TTC549 (cell line): Measurements from ENCODE around the gene CALY.

Experiments used
- FAIRE-seq: peaks from 2 replicates; lab custom pipeline; 2012; peaks lifted over from hg19 to GRCh38; lab: Jason Lieb, UNC

The CALY gene

GRCh38 chr10:133350950-133351329 lies 14.2 kb upstream of the CALY start:
- FAIRE-seq = no peak

- no peak for FAIRE-seq
Observed at GRCh38 chr10:133350283-133350949, 13.7 kb upstream of the CALY start.

GRCh38 chr10:133349577-133350011 lies 12.9 kb upstream of the CALY start:
- no peak for FAIRE-seq

- FAIRE-seq = no peak
Observed at GRCh38 chr10:133349160-133349568, 12.5 kb upstream of the CALY start.

GRCh38 chr10:133347710-133348517 lies 11.2 kb upstream of the CALY start:
- no peak for FAIRE-seq

- no peak for FAIRE-seq
Observed at GRCh38 chr10:133346413-133346812, 9.7 kb upstream of the CALY start.

GRCh38 chr10:133344236-133344635 lies 7.5 kb upstream of the CALY start:
- FAIRE-seq = no peak

- FAIRE-seq = no peak
Observed at GRCh38 chr10:133343558-133343957, 6.9 kb upstream of the CALY start.

- no peak for FAIRE-seq
Observed at GRCh38 chr10:133342942-133343341, 6.2 kb upstream of the CALY start.

GRCh38 chr10:133341983-133342382 lies 5.3 kb upstream of the CALY start:
- no peak for FAIRE-seq

GRCh38 chr10:133339708-133340380 lies 3.1 kb upstream of the CALY start:
- FAIRE-seq = no peak

- FAIRE-seq = no peak
Observed at GRCh38 chr10:133338080-133339071, 1.7 kb upstream of the CALY start.

- FAIRE-seq = no peak
Observed at GRCh38 chr10:133337370-133337725, 652 bp upstream of the CALY start.

- no peak for FAIRE-seq
Observed at GRCh38 chr10:133336118-133336576, 549 bp downstream of the CALY start.

GRCh38 chr10:133335246-133336117 lies 1.2 kb downstream of the CALY start:
- FAIRE-seq = no peak

GRCh38 chr10:133334503-133335245 lies 2.0 kb downstream of the CALY start:
- no peak for FAIRE-seq

- no peak for FAIRE-seq
Observed at GRCh38 chr10:133332936-133333699, 3.6 kb downstream of the CALY start.

- peak; percentile 26 for FAIRE-seq
Observed at GRCh38 chr10:133329491-133330202, 7.0 kb downstream of the CALY start.
